SHP77 treated with DMSO at 0.1 percent for 48 hours (cell line): Measurements from ENCODE around the gene BCAP31.
"Not testable (repeated sequence)": the region's sequence is repeated elsewhere in the genome, so short reads cannot be mapped to it uniquely, and the experiment has no call there.

ENCODE experiments used
- DNase-seq: peaks from one replicate; lab custom pipeline; 2025; lab: John Stamatoyannopoulos, UW

Gene BCAP31

GRCh38 chrX:153708415-153708814, 15.8 kb downstream of the BCAP31 start:
- no peak for DNase-seq

- no peak for DNase-seq
These were observed 16.8 kb downstream of the BCAP31 start for GRCh38 chrX:153707406-153707805.

GRCh38 chrX:153706799-153707198, 17.4 kb downstream of the BCAP31 start:
- no peak for DNase-seq

GRCh38 chrX:153705403-153706060, 18.7 kb downstream of the BCAP31 start:
- not testable (repeated sequence) for DNase-seq

- not testable (repeated sequence) for DNase-seq
These were observed 19.4 kb downstream of the BCAP31 start for GRCh38 chrX:153704631-153705402.

- no peak for DNase-seq
These were observed 20.1 kb downstream of the BCAP31 start for GRCh38 chrX:153704021-153704526.

- no peak for DNase-seq
These were observed 21.2 kb downstream of the BCAP31 start for GRCh38 chrX:153703036-153703370.

- DNase-seq = no peak
These were observed 21.7 kb downstream of the BCAP31 start for GRCh38 chrX:153702336-153703035.

- no peak for DNase-seq
These were observed 22.5 kb downstream of the BCAP31 start for GRCh38 chrX:153701706-153702105.

- no peak for DNase-seq
These were observed 23.2 kb downstream of the BCAP31 start for GRCh38 chrX:153700967-153701366.

GRCh38 chrX:153700376-153700945, 23.7 kb downstream of the BCAP31 start:
- DNase-seq = no peak

GRCh38 chrX:153699784-153700371, 24.3 kb downstream of the BCAP31 start:
- not testable (repeated sequence) for DNase-seq

- DNase-seq = not testable (repeated sequence)
These were observed 24.9 kb downstream of the BCAP31 start for GRCh38 chrX:153699210-153699783.

GRCh38 chrX:153697924-153698865, 26.0 kb downstream of the BCAP31 start:
- no peak for DNase-seq

- DNase-seq = not testable (repeated sequence)
These were observed 27.0 kb downstream of the BCAP31 start for GRCh38 chrX:153696986-153697722.

GRCh38 chrX:153696538-153696937, 27.6 kb downstream of the BCAP31 start:
- not testable (repeated sequence) for DNase-seq

- DNase-seq = no peak
These were observed 28.1 kb downstream of the BCAP31 start for GRCh38 chrX:153696100-153696499.

GRCh38 chrX:153694687-153695270, 29.4 kb downstream of the BCAP31 start:
- DNase-seq = no peak

GRCh38 chrX:153694256-153694655, 29.9 kb downstream of the BCAP31 start:
- DNase-seq = not testable (repeated sequence)
